GM19324 (cell line): ENCODE measurements around the gene SYNM.
"Not testable (repeated sequence)": the region's sequence is repeated elsewhere in the genome, so short reads cannot be mapped to it uniquely, and the experiment has no call there.

ENCODE experiments used
- ATAC-seq: cut with Tn5 transposase; IDR thresholded peaks from one replicate; pipeline ENCODE4 v1.9.1; 2021; ENCODE audit warnings: mild to moderate bottlenecking, moderate library complexity; ENCODE audit not compliant: unreplicated experiment, low FRiP score

Gene SYNM

GRCh38 chr15:99102332-99103235 is 2.3 kb upstream of the SYNM start:
- ATAC-seq, result no peak

- no peak for ATAC-seq
These were observed 1.6 kb upstream of the SYNM start for GRCh38 chr15:99103279-99103678.

- ATAC-seq, result peak; percentile 20
These were observed 848 bp downstream of the SYNM start for GRCh38 chr15:99105514-99106341.

- ATAC-seq, result no peak
These were observed 1.7 kb downstream of the SYNM start for GRCh38 chr15:99106417-99107220.

- no peak for ATAC-seq
These were observed 4.1 kb downstream of the SYNM start for GRCh38 chr15:99108993-99109392.

GRCh38 chr15:99109555-99110021 is 4.7 kb downstream of the SYNM start:
- ATAC-seq, result no peak

- no peak for ATAC-seq
These were observed 5.2 kb downstream of the SYNM start for GRCh38 chr15:99110093-99110492.

- ATAC-seq, result no peak
These were observed 5.9 kb downstream of the SYNM start for GRCh38 chr15:99110581-99111320.

- ATAC-seq, result not testable (repeated sequence)
These were observed 6.8 kb downstream of the SYNM start for GRCh38 chr15:99111641-99112040.

- no peak for ATAC-seq
These were observed 8.8 kb downstream of the SYNM start for GRCh38 chr15:99113547-99114271.

GRCh38 chr15:99114511-99115299 is 9.8 kb downstream of the SYNM start:
- no peak for ATAC-seq

GRCh38 chr15:99115300-99116215 is 10.7 kb downstream of the SYNM start:
- no peak for ATAC-seq

GRCh38 chr15:99117111-99117510 is 12.2 kb downstream of the SYNM start:
- no peak for ATAC-seq

GRCh38 chr15:99117563-99118257 is 12.8 kb downstream of the SYNM start:
- ATAC-seq, result no peak

- no peak for ATAC-seq
These were observed 13.4 kb downstream of the SYNM start for GRCh38 chr15:99118258-99118632.

GRCh38 chr15:99118801-99119546 is 14.1 kb downstream of the SYNM start:
- no peak for ATAC-seq
